MM.1S (cell line): Measurements from ENCODE around the gene PPP2R2D.

Experiments
- EZH2 ChIP-seq: fragments of 300-600 bp; sonication (generic); optimal IDR thresholded peaks from 2 replicates; pipeline ENCODE3; 2017; ENCODE audit warnings: low read depth, mild to moderate bottlenecking, antibody characterized with exemption, low read length, mixed read lengths
- EZH2phosphoT487 ChIP-seq: fragments of 300-600 bp; sonication (generic); IDR thresholded peaks from 2 replicates; pipeline ENCODE4 v1.6.1; 2018; ENCODE audit warnings: antibody characterized with exemption, low read length

DNA sequence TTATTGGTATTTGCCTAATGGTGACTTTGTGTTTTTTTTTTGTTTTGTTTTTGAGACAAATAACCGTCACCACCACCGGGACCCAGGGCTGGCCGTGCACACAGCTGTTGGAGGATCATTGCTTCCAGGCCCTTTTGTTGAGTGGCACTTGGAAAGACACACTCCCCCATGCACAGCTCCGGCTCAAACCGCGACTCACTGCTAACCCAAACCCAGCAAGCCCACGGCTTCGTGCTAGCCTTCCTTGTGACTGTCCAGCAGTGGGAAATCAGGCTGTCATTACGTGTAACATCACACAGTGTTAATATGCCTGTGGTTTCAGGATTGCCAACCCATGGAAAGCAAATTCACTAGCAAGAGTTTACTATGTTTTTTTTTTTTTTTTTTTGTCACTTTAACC, 63.5 kb downstream of the PPP2R2D start:
- TF ChIP-seq EZH2 (no peak), EZH2phosphoT487 (no peak)
